Measurements from ENCODE around the gene AUH.

AUH gene

DNA sequence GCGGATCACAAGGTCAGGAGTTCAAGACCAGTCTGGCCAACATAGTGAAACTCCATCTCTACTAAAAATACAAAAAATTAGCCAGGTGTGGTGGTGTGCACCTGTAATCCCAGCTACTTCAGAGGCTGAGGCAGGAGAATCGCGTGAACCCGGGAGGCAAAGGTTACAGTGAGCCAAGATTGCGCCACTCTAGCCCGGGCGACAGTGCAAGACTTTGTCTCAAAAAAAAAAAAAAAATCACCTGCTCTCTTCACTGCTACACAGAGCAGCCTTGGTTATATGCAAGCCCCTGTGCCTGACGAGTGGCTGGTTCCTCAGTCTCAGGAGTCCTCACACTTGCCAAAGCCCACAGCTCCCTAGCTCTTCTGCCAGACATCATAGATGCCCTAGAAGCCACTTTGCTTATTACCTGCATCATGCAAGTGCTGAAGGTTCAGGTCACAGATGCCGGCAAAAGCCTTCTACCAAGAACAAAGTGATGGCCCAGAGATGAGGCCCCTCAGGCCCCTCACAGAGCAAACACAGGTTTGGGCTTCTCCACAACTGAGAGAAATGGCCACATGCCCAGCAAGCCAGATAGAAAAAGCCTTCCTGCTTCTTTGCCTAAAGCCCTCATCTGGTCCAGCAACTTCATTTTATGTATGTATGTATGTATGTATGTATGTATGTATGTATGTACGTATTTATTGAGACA lies 176.4 kb downstream of the AUH start:
- DNase-seq, result no peak

DNA sequence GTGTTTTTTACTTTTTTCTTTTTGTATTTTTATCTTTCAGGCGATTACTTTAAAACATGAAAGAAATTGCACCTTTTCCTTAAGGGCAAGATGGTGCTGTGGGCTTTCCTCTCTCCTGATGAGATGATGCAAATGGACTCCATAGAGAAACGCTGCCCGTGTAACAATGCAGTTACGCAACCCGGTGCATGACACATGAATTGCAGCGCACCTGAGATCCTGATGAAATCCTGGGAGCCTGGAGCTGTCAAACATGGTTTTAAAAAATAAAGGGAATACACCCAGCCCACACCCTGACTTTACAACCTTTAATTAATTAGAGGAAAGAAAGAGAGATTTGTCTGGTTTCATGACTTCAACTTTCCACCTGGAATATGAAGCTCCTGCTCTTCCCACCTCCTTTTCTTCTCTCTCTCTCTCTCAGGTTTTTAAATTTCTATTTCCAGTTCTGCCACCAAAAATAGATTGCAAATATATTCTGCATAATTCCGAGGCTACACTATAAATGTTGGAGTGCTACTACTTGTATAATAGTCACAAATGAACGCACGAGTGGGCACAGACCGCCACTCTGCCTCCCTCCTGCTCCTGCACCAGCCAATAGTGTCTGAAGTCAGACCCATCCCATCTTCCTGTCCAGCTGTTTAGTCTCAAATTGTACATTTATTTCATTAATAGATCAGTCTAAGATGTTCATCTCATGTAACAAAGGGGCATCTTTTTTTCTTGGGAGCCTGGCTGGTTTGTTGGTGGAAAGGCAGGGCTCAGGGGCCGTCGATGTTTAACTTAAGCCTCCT lies 179.1 kb downstream of the AUH start:
- DNase-seq, result no peak

DNA sequence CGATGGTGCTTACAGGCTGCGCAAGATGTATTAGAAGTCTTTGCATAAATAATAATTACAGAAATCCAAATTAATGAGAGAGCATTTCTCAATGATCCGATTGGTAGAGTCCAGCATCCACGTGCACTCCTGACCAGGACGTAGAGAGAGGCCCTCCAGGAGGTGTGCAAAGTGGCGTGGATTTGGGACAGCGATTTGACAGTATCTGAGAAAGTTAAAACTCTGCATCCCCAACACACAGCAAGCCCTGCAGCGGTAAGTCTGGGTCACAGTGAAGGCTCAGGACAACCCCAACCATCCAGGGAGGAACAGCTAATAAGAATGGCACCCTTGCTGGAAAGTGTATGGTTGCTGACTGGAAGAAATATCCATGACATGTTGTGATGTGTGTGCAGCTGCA lies 180.2 kb downstream of the AUH start:
- no peak for DNase-seq

DNA sequence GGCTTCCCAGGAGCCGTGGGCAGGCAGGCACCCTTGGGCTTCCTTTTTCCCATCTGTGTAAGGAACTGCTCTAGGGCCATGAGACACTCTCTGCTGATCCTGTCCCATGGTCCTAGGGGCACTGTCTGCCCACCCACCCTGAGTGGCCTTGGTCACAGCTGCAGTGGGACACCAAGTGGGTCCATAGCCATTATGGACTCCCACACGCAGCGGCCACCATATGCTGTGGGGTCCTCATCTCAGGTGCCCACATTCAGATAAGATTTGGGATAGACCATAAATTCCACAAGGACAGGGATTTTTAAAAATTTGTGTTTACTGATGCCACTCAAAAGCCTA lies 180.8 kb downstream of the AUH start:
- no peak for DNase-seq

DNA sequence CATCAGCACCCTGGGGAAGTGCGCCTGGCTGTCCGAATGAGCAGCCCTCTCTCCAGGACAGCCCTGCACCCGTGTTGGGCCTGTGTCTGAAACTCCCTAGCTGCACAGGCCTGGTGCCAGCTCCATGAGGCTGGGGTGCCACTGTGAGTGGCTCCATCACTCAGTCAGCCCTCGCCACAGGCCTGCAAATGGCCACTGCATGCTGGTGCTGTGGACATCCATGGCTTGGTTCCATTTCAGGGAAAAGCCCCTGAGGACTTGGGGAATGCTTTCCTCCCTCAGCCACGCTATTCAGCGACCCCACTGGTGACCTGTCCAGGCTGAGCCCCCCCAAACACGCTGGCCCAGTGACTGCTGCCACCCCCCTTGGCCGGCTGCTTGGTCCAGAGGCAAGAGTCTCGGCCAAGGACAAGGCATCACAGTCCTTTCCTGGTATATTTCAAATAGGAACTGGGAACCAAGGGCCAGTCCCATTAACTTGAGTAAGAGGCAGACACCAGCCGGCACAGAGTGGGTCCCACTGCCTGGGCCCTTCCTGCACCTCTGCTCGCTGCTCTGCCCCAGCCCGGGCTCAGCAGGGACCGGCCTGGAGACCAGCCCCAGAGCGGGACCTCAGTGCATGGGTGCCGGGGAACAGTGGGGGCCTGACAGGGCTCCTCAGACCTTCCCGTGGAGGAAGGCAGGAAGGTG lies 181.3 kb downstream of the AUH start:
- DNase-seq, result no peak

DNA sequence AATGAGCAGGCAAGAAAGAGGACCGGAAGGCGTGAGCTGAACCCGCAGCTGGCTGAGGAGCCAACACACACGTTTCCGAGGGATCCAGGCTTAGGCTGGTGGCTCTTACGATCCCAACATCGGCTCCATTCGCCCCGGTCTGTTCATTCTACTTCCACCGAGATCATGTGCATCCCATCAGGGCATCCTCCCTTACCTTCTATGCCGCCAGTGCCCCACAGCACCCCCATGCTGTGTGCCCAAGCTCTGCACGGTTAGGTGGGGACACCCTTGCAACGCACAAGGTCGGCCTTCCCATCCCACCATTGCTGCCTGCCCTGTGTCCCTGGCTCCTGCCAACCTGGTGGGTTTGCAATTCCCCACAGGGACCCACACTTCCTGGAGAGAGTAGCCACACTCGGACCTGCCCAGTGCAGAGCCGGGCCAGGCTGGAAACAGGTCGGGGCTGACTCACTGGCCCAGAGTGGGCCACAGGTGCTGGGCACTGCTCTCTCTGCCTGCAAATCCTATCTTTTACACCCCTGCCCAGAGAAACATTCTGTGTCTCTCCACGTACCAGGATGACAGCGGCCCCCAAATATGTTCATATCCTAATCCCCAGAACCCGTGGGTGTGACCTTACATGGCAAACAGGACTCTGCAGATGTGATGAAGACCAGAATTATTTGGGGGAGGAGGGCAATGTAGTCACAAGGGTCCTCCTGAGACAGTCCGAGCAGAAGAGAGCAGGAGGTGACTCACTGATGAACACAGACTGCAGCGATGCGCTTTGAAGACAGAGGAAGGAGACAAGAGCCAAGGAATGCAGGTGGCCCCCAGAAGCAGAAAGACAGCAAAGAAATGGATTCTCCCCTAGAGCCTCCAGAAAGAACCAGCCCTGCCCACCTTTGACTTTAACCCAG lies 182.2 kb downstream of the AUH start:
- no peak for DNase-seq

DNA sequence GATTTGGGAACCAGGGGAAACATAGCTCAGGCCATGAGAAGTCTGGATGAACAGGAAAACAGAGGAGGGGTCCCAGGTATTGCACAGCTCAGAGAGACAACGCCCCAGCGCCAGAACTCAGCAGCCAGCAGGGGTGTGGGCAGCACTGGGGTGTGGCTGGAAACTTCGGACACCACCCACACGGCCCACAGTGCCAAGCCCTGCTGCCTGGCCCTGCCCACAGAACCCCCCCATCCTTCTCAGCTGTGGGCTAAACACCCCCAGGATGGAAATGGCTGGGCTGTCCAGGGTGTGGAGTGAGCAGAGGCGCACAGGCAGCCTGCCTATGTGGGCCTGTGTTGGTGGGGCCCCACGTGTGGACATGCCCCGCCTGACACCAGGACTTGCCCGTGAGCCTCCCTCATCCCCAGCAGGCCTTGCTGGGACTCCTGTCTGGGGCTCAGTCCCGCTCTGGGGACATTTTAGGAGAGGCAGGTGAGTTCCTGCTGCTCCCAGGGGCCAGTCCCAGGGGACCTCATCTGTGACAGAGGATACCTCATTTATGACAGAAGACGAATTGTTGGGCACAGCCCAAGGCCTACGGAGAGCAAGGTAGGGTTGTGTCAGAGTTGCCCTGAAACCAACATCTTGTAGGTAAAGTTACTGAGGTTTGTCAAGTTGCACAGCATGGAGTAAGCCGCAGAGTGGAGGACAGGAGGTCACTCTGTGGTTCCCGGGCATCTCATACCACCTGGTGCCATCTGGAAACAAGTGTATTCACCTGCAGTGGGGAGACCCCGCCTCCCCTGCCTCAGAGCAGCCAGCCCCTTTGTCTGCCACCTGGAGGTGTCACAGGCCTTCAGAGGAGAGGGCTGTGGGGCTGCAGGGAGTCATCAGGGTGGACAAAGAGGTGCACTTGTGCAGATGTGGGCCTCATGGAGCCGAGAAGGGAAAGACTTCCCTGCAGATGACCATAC lies 183.2 kb downstream of the AUH start:
- no peak for DNase-seq

DNA sequence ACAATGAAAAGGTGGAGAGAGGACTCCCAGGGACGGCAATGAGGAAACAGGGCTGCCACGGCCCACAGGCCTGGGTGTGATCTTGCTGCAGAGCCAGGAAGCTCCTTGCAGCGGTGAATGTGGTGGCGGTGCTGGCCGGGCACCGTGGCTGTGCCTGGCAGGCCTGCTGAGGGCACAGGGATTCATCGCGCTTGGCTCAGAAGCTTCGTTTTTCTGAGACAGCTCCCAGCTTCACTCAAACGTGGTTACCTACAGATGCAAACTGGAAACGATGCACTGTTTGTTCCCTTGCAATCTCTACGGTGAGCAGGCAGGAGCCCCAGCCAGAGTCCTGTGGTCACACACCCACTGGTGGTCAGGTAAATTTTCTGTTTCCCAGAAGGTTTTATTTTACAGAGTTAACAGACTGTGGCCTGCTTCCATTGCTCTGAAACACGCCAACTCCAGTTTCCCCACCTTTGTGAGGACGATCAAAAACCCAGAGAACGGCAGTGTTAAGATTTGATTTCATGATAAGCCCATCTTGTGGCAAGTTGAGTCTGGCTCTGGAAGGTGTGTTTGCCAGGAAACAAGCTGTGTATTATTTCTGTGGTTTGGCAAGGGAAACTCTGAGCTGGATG lies 183.9 kb downstream of the AUH start:
- no peak for DNase-seq

DNA sequence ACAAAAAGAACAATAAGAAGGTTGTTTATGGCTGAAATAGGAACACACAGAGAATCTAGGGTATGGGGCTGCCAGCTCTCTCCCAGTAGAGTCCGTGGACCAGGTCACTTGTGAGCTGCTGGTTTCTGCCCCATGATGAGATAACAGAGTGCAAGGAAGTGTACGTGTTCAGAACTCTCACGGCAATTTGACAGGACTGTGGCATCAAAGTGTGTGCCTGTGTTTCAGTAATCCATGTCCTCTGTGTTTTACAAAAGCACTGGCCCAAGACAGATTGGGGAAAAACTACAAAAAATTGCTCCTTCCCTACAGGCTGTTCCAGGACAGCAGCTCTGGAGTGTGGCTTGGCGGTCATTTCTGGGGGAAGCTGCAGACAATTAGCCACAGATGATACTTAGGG lies 184.6 kb downstream of the AUH start:
- no peak for DNase-seq

DNA sequence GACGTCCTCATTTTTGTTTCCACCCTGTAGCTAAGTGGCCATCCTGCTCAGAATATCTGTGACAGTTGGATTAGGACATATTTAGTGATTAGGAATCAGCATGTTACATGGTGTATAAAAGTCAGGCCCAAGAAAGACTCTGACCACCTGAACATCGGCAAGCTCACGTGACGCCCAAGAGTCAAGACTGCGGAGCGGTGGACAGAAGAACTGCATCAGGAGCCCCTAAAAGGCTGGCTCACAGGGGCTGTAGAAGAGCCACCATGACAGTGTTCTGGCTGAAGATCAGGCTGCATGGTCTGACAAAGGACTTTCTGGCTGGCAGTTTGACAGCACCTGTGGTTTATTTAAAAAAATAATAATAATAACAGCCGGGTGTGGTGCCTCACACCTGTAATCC lies 185.3 kb downstream of the AUH start:
- no peak for DNase-seq

DNA sequence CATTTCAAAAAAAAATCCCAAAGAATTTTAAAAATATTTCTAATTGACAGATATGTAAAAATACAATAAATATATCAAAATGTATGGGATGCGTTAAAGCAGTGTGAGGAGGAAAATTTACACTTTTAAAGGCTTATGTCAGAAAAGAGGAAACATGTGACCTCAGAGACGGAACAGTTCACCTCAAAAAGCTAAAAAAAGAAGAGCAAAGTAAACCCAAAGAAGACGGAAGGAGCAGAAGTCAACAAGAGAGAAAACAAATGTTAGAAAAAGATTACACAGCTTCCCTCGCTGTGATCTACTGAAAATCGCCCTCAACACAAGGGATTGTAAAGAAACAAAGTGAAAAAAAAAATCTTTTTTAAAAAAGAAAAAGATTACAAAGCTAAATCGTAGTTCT lies 186.9 kb downstream of the AUH start:
- no peak for DNase-seq

DNA sequence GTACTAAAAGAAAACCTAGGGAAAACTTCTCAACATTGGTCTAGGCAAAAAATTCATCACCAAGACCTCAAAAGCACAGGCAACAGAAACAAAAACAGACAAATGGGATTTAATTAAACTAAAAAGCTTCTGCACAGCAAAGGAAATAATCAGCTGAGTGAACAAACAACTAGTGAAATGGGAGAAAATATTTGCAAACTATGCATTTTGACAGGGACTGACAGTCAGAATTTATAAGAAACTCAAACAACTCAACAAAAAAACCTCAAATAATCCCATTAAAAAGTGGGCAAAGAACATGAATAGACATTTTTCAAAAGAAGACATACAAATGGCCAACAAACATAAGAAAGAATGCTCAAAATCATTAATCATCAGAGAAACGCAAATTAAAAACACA lies 189.4 kb downstream of the AUH start:
- no peak for DNase-seq

DNA sequence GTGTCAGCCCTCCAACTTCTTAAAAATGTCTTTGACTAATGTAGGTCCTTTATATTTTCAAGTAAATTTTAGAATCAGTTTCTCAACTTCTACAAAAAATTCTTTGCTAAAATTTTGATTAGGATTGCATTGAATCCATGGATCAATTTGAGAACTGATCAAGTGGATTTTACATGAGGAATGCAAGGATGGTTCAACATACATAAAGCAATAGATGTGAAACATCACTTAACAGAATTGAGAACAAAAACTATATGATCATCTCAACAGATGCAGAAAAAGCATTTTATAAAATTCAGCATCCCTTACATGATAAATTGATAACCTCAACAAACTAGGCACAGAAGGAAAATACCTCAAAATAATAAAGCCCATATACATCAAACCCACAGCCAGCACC lies 190.8 kb downstream of the AUH start:
- DNase-seq, result no peak

DNA sequence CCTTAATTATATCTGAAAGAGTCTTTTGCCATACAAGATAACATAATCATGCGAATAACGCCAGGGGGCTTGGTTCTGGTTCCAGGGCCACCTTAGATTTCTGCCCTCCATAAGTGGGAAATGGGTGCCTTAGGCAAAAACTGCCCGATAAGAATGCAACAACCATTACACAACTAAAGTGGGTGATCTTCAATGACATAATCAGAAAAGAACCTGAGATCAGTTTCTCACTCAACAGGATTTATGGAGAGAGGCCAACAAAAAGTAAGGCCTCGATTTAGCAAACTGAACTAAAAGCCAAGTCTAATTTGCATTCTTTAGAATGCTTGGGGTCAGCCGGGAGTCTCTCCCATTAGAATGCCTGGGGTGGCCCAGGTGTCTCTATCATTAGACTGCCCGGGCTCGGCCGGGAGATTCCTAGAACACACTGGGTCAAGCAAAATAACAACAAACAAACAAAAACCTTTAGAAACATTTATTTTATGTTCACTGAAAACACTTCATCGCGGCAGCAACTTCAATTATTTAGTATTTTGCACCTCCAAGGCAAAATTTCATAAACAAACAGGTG lies 194.8 kb downstream of the AUH start:
- DNase-seq, result no peak

DNA sequence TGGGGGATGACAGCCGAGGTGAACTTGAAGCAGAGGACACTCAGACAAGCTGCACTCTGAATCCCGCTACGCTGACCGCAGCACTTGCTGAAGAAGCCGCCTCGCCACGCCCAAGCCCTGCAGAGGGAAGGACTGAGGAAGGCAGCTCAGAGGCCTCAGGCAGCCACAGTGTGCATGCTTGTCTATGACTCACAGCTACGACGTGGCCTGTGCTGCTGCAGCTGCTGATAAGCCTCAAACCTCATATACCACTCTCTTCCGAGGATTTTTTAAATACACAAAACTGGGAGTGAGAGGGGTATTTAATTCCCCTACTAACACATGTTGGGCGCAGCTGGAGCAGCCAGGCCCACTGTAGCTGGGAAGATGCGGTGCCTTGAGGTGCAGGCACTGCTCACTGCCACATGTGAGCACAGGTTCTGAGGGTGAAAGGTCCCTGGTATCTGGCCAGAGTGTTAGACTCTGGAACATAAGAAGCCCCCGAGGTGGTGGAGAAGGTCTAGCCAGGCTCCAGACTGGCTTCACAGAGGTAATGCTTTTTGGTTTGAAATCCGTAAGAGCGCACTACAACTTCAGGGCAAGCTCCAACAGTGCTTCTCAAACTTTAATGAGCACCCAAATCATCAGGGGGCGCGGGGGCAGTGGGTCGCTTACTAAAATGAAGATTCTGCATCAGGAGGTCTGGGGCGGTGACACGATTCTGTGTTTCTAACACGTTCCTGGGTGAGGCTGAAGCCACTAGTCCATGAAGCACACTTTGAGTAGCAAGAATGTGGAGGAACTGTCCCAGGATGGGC lies 196.8 kb downstream of the AUH start:
- DNase-seq, result no peak
